OCI-LY3 (cell line): ENCODE data around the gene SMIM41.

Experiments used
- EZH2phosphoT487 ChIP-seq: fragments of 200-600 bp; shearing (Covaris generic); IDR thresholded peaks from 2 replicates; pipeline ENCODE4 v1.6.1; 2018; ENCODE audit warnings: antibody characterized with exemption, mixed run types, low read depth
- TF ChIP-seq, protein P1 (sequence below): fragments of 200-600, 300-600 bp; sonication (generic); IDR thresholded peaks from 2 replicates; pipeline ENCODE4 v1.5.1; 2014; ENCODE audit warnings: antibody characterized with exemption, low read length, low read depth

DNA sequence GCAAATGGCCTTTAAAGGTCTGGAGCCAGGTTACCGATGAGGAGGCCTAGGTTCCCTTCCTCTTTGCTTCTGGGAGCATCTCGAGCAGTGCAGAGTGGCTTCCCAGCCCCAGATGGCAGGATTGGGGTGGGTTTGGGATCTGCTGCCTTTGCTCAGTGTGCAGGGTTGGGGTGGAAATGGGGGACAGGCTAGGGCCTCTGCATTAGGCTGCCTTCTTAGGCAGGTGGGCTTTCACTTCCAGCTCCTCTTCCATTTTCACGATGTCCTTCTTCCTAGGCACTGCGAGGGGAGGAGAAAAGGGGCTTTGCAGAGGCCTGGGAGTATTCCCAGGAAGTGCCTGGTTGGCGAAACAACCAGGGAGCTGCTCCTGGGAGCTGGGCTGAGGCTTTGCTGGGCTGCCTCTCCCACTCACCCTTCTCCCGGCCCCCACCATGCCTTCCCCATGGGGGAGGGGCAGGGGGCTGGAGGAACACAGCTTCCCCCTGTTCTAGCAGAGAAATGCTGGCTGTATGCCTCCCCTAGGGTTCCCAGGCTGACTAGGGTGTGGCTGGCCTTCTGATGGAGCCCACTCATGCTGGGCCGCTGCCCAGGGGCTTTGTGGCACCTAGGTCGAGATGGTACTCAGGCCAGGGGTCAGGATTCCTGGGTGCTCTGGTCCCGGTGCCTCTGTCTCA lies 25.8 kb upstream of the SMIM41 start:
- TF ChIP-seq, protein P1, sequence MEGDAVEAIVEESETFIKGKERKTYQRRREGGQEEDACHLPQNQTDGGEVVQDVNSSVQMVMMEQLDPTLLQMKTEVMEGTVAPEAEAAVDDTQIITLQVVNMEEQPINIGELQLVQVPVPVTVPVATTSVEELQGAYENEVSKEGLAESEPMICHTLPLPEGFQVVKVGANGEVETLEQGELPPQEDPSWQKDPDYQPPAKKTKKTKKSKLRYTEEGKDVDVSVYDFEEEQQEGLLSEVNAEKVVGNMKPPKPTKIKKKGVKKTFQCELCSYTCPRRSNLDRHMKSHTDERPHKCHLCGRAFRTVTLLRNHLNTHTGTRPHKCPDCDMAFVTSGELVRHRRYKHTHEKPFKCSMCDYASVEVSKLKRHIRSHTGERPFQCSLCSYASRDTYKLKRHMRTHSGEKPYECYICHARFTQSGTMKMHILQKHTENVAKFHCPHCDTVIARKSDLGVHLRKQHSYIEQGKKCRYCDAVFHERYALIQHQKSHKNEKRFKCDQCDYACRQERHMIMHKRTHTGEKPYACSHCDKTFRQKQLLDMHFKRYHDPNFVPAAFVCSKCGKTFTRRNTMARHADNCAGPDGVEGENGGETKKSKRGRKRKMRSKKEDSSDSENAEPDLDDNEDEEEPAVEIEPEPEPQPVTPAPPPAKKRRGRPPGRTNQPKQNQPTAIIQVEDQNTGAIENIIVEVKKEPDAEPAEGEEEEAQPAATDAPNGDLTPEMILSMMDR, result no peak
- TF ChIP-seq EZH2phosphoT487, result no peak
